Measurements from ENCODE around the gene PCDH1.

The PCDH1 gene

GRCh38 chr5:141852448-141852847 lies 25.8 kb downstream of the PCDH1 start:
- DNase-seq, result no peak

GRCh38 chr5:141851195-141851874 lies 26.9 kb downstream of the PCDH1 start:
- no peak for DNase-seq

GRCh38 chr5:141850786-141851185 lies 27.4 kb downstream of the PCDH1 start:
- no peak for DNase-seq

GRCh38 chr5:141850244-141850768 lies 27.9 kb downstream of the PCDH1 start:
- peak; percentile 60 for DNase-seq

- DNase-seq, result peak; percentile 86
Observed at GRCh38 chr5:141849415-141850243, 28.6 kb downstream of the PCDH1 start.

- peak; percentile 60 for DNase-seq
Observed at GRCh38 chr5:141848744-141849414, 29.3 kb downstream of the PCDH1 start.

- no peak for DNase-seq
Observed at GRCh38 chr5:141846031-141846430, 32.2 kb downstream of the PCDH1 start.

- peak; percentile 24 for DNase-seq
Observed at GRCh38 chr5:141845371-141845851, 32.8 kb downstream of the PCDH1 start.

GRCh38 chr5:141844414-141845097 lies 33.7 kb downstream of the PCDH1 start:
- DNase-seq, result no peak

- DNase-seq, result no peak
Observed at GRCh38 chr5:141843156-141843927, 34.9 kb downstream of the PCDH1 start.

GRCh38 chr5:141841378-141842180 lies 36.6 kb downstream of the PCDH1 start:
- DNase-seq, result no peak

GRCh38 chr5:141840826-141841360 lies 37.3 kb downstream of the PCDH1 start:
- no peak for DNase-seq

- no peak for DNase-seq
Observed at GRCh38 chr5:141840280-141840812, 37.9 kb downstream of the PCDH1 start.

- DNase-seq, result no peak
Observed at GRCh38 chr5:141839015-141839513, 39.1 kb downstream of the PCDH1 start.

GRCh38 chr5:141838326-141839014 lies 39.7 kb downstream of the PCDH1 start:
- no peak for DNase-seq

- no peak for DNase-seq
Observed at GRCh38 chr5:141835928-141836670, 42.1 kb downstream of the PCDH1 start.

- DNase-seq, result no peak
Observed at GRCh38 chr5:141834331-141834730, 43.9 kb downstream of the PCDH1 start.

GRCh38 chr5:141832131-141832530 lies 46.1 kb downstream of the PCDH1 start:
- DNase-seq, result no peak

- DNase-seq, result no peak
Observed at GRCh38 chr5:141828162-141828561, 50.0 kb downstream of the PCDH1 start.
